ENCODE measurements around the gene PIM2. TPM values are rescaled to one million over a fixed set of nuclear protein-coding genes. Genes with fewer than 3 reads are reported as not detected.

Gene PIM2
- polyA plus RNA-seq, 1 of the 3 experiments (the other 2 are of a cell fraction): 12.3 TPM

DNA sequence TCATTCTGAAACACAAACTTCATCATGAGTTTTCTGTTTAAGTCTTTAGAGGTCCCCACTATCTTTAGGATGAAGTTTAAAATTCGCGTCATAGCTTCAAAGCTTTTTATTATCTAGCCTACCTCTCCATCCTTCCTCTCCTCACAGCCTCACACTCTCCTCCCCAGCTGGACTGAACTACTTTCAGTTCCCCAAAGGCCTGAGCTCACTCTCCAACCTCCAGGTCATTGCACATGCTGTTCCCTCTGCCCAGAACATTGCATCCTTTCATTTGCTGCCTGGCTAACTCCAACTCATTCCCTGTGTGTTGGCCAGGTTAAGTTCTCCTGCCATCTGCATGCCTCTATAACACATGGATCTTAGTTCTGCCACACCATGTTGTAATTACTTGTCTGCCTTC is 41.5 kb upstream of the PIM2 start:
- 93% methylated on average over 2 of the region's 2 CpGs for WGBS (ENCODE audit: low lambda C conversion rate)
- no peaks in the 10 kb centered on the region for H3K9me2 ChIP-seq
- CTCF ChIA-PET: no interaction called here
- peaks cover 19% of the 10 kb centered on the region for H3K79me2 ChIP-seq (ENCODE audit: insufficient read depth)
- peaks cover 2 to 7% of the 10 kb centered on the region in 2 experiments for H3K36me3 ChIP-seq (replicated peaks in 1 of 2; ENCODE audit: control insufficient read depth in 1 of 2, insufficient read depth in 2 of 2, low read length in 1 of 2)
- no peak for DNase-seq
- no peaks in the 10 kb centered on the region for H3F3A ChIP-seq (replicated peaks; ENCODE audit: insufficient read depth)
- H3K4me1 ChIP-seq (ENCODE audit: control insufficient read depth in 1 of 2, insufficient read depth in 2 of 2, low read depth in 1 of 2, low read length in 1 of 2): peaks cover 10 to 31% of the 10 kb centered on the region in 2 experiments; a peak in 3 of 4 replicates
- no peak overlapping the region for H2AFZ ChIP-seq (ENCODE audit: low read depth)
- H3K27ac ChIP-seq (ENCODE audit: low read depth in 2 of 2, low read length in 1 of 2): no peak overlapping the region
- no peak overlapping the region for H3K4me3 ChIP-seq (ENCODE audit: low read depth in 2 of 2, low read length in 1 of 2)
- no peak overlapping the region for H3K4me2 ChIP-seq
- 0 out of 2 replicates have a peak, but pooled peaks cover 4% of the 10 kb centered on the region for H3K27me3 ChIP-seq (ENCODE audit: insufficient read depth)
- H3K9ac ChIP-seq: no peak overlapping the region
- TF ChIP-seq MXI1 (IDR thresholded peaks at IDR 0.05; ENCODE audit: low read depth, low read length) (no peak), FOXJ3 (CRISPR knock-in tag; IDR thresholded peaks at IDR 0.05) (no peak), MEF2A (IDR thresholded peaks at IDR 0.05; ENCODE audit: borderline replicate concordance, low read depth) (no peak), RXRA (IDR thresholded peaks at IDR 0.05; ENCODE audit: borderline replicate concordance, low read depth) (no peak), RAD21 (IDR thresholded peaks at IDR 0.05; ENCODE audit: low read length) (no peak), JUND (IDR thresholded peaks at IDR 0.05) (no peak), NRF1 (IDR thresholded peaks at IDR 0.05; ENCODE audit: low read depth, low read length) (no peak), TEAD4 (IDR thresholded peaks at IDR 0.05; ENCODE audit: borderline replicate concordance, insufficient read depth) (no peak), FOXM1 (IDR thresholded peaks at IDR 0.05; ENCODE audit: low read depth) (no peak), EZH2phosphoT487 (IDR thresholded peaks at IDR 0.05; ENCODE audit: borderline replicate concordance, low read depth) (no peak), SIN3A (IDR thresholded peaks at IDR 0.05; ENCODE audit: borderline replicate concordance, low read depth, low read length) (no peak)
- TF ChIP-seq, protein P1, sequence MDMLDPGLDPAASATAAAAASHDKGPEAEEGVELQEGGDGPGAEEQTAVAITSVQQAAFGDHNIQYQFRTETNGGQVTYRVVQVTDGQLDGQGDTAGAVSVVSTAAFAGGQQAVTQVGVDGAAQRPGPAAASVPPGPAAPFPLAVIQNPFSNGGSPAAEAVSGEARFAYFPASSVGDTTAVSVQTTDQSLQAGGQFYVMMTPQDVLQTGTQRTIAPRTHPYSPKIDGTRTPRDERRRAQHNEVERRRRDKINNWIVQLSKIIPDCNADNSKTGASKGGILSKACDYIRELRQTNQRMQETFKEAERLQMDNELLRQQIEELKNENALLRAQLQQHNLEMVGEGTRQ (IDR thresholded peaks at IDR 0.05; ENCODE audit: borderline replicate concordance, low read depth, low read length): no peak
- TF ChIP-seq, protein P2, sequence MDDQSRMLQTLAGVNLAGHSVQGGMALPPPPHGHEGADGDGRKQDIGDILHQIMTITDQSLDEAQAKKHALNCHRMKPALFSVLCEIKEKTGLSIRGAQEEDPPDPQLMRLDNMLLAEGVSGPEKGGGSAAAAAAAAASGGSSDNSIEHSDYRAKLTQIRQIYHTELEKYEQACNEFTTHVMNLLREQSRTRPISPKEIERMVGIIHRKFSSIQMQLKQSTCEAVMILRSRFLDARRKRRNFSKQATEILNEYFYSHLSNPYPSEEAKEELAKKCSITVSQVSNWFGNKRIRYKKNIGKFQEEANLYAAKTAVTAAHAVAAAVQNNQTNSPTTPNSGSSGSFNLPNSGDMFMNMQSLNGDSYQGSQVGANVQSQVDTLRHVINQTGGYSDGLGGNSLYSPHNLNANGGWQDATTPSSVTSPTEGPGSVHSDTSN (IDR thresholded peaks at IDR 0.05): no peak
- TF ChIP-seq, protein P3, sequence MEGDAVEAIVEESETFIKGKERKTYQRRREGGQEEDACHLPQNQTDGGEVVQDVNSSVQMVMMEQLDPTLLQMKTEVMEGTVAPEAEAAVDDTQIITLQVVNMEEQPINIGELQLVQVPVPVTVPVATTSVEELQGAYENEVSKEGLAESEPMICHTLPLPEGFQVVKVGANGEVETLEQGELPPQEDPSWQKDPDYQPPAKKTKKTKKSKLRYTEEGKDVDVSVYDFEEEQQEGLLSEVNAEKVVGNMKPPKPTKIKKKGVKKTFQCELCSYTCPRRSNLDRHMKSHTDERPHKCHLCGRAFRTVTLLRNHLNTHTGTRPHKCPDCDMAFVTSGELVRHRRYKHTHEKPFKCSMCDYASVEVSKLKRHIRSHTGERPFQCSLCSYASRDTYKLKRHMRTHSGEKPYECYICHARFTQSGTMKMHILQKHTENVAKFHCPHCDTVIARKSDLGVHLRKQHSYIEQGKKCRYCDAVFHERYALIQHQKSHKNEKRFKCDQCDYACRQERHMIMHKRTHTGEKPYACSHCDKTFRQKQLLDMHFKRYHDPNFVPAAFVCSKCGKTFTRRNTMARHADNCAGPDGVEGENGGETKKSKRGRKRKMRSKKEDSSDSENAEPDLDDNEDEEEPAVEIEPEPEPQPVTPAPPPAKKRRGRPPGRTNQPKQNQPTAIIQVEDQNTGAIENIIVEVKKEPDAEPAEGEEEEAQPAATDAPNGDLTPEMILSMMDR (IDR thresholded peaks at IDR 0.05): no peak
- TF ChIP-seq, protein P4, sequence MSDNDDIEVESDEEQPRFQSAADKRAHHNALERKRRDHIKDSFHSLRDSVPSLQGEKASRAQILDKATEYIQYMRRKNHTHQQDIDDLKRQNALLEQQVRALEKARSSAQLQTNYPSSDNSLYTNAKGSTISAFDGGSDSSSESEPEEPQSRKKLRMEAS (IDR thresholded peaks at IDR 0.05; ENCODE audit: low read depth): no peak
- TF ChIP-seq, protein P5, sequence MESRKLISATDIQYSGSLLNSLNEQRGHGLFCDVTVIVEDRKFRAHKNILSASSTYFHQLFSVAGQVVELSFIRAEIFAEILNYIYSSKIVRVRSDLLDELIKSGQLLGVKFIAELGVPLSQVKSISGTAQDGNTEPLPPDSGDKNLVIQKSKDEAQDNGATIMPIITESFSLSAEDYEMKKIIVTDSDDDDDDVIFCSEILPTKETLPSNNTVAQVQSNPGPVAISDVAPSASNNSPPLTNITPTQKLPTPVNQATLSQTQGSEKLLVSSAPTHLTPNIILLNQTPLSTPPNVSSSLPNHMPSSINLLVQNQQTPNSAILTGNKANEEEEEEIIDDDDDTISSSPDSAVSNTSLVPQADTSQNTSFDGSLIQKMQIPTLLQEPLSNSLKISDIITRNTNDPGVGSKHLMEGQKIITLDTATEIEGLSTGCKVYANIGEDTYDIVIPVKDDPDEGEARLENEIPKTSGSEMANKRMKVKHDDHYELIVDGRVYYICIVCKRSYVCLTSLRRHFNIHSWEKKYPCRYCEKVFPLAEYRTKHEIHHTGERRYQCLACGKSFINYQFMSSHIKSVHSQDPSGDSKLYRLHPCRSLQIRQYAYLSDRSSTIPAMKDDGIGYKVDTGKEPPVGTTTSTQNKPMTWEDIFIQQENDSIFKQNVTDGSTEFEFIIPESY (IDR thresholded peaks at IDR 0.05; ENCODE audit: borderline replicate concordance, low read depth): no peak
- no peaks in the 10 kb centered on the region for H3K9me3 ChIP-seq
- H4K20me1 ChIP-seq (ENCODE audit: insufficient read depth): peaks cover 15% of the 10 kb centered on the region
- POLR2A ChIA-PET: no interaction called here
